Keratinocyte (primary cell): ENCODE measurements around the gene MOB3B.

ENCODE experiments used
- CTCF ChIP-seq, 3 experiments: IDR thresholded peaks in 1 of 3; conservative IDR thresholded peaks in 1 of 3; optimal IDR thresholded peaks in 1 of 3; 2 replicates in 2 of 3; 3 replicates in 1 of 3; pipeline versions ENCODE3 to v1.5.1; 2011; ENCODE audit warnings: low read length in 3 of 3, mild to moderate bottlenecking in 3 of 3, moderate library complexity in 2 of 3, control low read depth in 1 of 3, inconsistent platforms in 1 of 3; ENCODE audit not compliant: insufficient read depth in 2 of 3; ENCODE audit errors: extremely low read depth in 1 of 3
- EZH2 ChIP-seq: IDR thresholded peaks from one replicate; pipeline ENCODE4 v1.6.1; 2012; ENCODE audit warnings: inconsistent platforms, mild to moderate bottlenecking, low read length, moderate library complexity

- no peak for TF ChIP-seq CTCF (optimal IDR thresholded peaks at IDR 0.05 in 1 of 3, IDR thresholded peaks at IDR 0.05 in 1 of 3, conservative IDR thresholded peaks at IDR 0.05 in 1 of 3; ENCODE audit: extremely low read depth in 1 of 3, insufficient read depth in 2 of 3, low read length in 3 of 3)
- TF ChIP-seq EZH2, result no peak
Observed at GRCh38 chr9:27560457-27560856, 30.8 kb upstream of the MOB3B start.
